GM19193 (cell line): ENCODE results near the gene KIF3A.

Source experiments
- POLR2A ChIP-seq: IDR thresholded peaks from 4 replicates; pipeline ENCODE4 v1.6.1; 2011; ENCODE audit not compliant: insufficient read depth, insufficient read length; ENCODE audit errors: extremely low read depth

The KIF3A gene

GRCh38 chr5:132681983-132682382, 55.4 kb downstream of the KIF3A start:
- no peak for TF ChIP-seq POLR2A

GRCh38 chr5:132681476-132681831, 55.9 kb downstream of the KIF3A start:
- TF ChIP-seq POLR2A = no peak

GRCh38 chr5:132680780-132681475, 56.4 kb downstream of the KIF3A start:
- no peak for TF ChIP-seq POLR2A

GRCh38 chr5:132679717-132680380, 57.5 kb downstream of the KIF3A start:
- TF ChIP-seq POLR2A = no peak

GRCh38 chr5:132679166-132679565, 58.2 kb downstream of the KIF3A start:
- no peak for TF ChIP-seq POLR2A

GRCh38 chr5:132678735-132679134, 58.6 kb downstream of the KIF3A start:
- TF ChIP-seq POLR2A = no peak

GRCh38 chr5:132677682-132678400, 59.5 kb downstream of the KIF3A start:
- TF ChIP-seq POLR2A = no peak

GRCh38 chr5:132677191-132677590, 60.2 kb downstream of the KIF3A start:
- no peak for TF ChIP-seq POLR2A

- TF ChIP-seq POLR2A = no peak
Observed at GRCh38 chr5:132675936-132676689, 61.2 kb downstream of the KIF3A start.

- TF ChIP-seq POLR2A = peak; percentile 64
Observed at GRCh38 chr5:132674671-132675506, 62.5 kb downstream of the KIF3A start.

GRCh38 chr5:132673939-132674630, 63.3 kb downstream of the KIF3A start, which contains the start of gene IL4:
Gene IL4, plus strand, starts transcription at chr5:132673989. Its CDS starts 62 bp downstream, at chr5:132674051.
- no peak for TF ChIP-seq POLR2A

GRCh38 chr5:132673488-132673887, 63.9 kb downstream of the KIF3A start:
- no peak for TF ChIP-seq POLR2A

GRCh38 chr5:132671000-132671399, 66.3 kb downstream of the KIF3A start:
- no peak for TF ChIP-seq POLR2A
